SKM-1 (cell line): ENCODE results near the gene CELSR1.

Experiments
- DNase-seq: peaks from one replicate; lab custom pipeline; 2025; ENCODE audit not compliant: unreplicated experiment; lab: John Stamatoyannopoulos, UW

Gene CELSR1

DNA sequence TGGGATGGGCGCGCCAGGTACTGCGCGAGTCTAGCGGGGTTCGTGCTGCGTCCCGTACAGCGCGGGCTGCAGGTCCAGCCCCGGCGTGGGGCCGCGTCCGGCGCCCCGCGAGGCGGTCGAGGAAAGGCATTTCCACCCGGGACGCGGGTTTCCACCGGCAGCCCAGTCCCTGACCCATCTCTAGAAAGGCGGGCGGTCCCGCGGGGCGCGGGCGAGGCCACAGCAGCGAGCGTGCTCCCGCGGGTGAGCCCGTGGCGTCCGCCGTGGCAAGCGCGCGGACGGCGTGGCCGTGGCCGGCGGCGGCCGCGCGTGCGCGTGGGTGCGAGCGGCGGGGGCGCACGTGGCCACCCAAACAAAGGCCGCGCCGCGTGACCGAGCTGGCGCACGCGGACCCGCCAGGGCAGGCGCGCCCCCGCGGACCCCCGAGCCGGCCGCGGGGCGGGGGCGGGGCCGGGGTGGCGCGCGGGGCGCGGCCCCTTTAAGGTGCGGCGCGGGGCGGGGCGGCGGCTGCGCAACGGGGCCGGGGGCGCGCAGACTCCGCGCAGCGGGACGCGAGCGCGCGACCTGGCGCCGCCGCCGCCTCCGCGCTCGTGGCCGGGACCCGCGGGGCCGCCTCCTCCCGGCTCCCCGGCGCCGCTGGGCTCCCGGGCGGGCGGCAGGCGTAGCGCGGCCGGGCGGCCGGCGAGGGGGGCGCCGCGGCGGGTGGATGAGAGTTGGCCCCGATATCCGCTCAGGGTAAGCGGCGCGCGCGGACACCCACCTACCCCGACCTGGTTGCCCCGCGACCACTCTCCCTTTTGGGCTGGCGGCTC, 39.3 kb upstream of the CELSR1 start:
- no peak for DNase-seq

DNA sequence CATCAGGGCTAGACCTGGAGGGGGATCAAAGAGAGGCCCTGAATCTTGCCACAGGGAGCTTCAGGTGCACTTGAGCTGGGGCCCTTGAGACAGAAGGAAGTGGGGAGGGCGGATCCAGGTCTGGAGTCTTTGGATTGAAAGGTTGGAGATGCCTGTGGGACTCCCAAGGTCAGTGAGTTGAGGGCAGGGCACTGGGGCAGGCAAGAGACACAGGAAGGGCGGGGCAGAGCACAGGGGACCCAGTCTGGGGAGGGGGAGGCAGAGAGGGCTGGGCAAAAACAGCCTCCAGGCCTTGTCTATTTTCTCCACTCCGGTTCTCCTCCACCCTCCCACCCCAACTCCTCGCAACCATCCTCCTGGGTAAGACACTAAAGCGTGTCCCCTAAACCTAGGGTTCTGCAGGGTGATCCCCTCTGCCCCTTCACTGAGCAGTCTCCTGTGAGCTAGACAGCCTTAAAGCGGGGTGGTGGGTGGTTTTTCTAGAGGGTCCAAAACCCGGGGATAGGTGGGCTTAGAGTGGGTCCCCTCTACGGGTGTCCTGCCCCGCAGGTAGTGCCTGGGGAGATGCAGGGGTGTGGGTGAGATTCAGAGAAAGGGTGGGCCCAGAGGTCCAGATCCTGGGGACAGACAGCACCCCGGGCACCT, 38.6 kb upstream of the CELSR1 start:
- DNase-seq, result no peak

GRCh38 chr22:46574993-46575910, 37.8 kb upstream of the CELSR1 start:
- DNase-seq, result no peak

DNA sequence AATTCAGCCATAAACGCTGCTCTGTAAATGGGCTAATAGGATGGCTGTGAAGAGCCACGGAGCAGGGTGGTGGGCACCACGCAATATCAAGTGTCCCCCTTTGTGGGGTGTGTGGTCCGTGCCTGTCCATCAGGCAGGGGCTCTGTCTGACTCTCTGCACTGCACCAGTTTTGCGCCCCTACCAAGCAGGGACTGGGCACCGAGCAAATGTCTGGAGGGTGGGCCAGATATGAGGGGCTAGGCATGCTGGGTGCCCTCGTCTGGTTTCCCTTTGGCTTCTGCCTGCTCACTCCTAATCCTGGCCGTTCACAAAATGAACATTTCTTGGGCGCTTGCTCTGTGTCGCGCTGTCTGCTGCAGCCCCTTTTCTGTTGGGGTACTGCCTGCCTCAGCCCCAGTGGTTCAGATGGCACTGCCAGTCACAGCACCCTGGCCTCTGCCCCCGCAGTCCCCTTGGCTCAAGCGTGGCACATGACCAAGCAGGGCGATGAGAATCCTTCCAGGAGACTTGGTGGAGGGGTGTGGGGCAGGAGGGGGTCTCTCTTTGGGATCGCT, 37.1 kb upstream of the CELSR1 start:
- no peak for DNase-seq

- DNase-seq, result peak; percentile 66
Observed at GRCh38 chr22:46573781-46574437, 36.5 kb upstream of the CELSR1 start.

DNA sequence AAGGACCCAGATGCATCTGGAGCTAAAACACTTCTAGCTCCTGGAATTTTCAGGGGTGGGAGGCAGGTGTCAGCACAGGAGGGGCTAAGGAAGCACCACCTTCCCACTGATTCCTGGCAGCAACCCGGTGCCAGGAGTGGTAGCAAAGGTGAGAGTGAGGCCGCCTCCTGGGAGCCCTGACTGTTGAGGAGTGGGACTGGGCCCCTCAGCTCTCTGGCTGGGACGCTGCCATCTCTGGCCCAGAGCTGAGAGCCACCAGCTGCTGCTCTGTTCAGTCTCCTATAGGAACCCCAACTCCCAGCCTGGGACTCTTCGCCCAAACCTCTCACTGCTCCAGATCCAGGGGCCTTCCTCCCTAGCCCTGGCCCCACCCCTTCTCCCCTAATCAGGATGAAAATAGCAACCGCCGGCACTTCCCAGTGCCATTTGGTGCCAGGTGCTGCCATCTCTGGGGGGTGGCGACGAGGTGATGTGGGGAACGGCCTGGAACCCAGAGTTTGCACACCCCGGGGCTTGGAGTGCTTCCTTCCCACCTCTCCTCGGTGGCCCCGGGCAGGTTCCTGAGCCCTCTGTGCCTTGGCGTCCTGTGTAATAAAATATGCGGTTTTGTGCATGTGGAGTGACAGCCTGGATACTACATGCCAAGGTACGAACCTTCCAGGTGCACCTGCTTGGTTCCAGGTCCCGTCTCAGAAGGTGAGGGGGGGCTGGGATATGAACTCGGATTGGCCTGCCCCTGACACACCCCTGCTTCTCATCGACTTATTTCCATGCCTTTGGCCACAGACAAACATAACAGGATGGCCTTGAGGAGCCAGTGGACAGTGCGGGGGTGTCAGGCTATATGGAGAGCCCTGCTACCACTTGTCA, 35.7 kb upstream of the CELSR1 start:
- DNase-seq, result no peak

GRCh38 chr22:46571642-46572250, 34.3 kb upstream of the CELSR1 start:
- no peak for DNase-seq

GRCh38 chr22:46569848-46570695, 32.7 kb upstream of the CELSR1 start:
- DNase-seq, result no peak

DNA sequence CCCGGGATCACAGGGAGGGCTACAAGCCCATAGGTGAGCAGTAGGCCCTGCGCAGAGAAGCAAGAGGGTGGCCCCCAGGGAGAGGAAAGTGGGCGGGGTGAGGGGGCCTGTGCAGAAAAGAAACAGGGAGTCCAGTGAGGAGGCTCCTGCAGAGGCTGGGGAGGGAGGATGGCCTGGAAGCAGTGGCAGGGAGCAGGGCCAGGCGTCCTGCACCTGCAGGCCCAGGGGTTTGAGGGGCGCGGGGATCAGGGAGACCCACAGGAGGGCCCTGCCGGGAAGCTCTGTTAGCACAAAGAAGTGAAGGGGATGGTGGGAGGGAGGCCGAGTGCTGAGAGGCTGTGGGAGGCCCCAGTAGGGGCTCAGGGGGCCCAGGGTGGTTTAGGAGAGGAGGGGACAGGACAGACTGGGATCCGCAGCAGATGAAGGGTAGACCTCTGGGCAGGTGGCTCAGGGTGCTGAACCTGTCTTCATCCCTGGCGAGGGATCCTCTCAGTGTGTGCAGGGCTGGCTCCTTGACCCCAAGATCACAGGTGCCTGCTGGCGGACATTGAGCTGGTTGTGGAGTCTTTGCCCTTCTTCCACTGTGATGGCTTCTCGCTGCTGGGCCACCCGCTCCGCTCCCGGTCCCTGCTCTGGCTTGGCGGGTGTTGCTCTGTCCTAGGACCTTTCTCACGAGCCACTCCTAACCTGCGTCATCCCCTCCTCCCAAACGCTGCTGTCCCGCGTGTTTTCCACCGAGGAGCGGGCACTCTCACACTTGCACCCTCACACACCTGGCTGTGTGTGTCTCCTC, 31.8 kb upstream of the CELSR1 start:
- no peak for DNase-seq

GRCh38 chr22:46568102-46568809, 30.8 kb upstream of the CELSR1 start:
- DNase-seq, result no peak

GRCh38 chr22:46567471-46567870, 30.1 kb upstream of the CELSR1 start:
- no peak for DNase-seq

GRCh38 chr22:46564084-46564714, 26.8 kb upstream of the CELSR1 start:
- DNase-seq, result no peak

- peak; percentile 28 for DNase-seq
Observed at GRCh38 chr22:46563381-46564083, 26.1 kb upstream of the CELSR1 start.

- DNase-seq, result no peak
Observed at GRCh38 chr22:46561435-46561905, 24.1 kb upstream of the CELSR1 start.

- DNase-seq, result no peak
Observed at GRCh38 chr22:46560696-46561295, 23.4 kb upstream of the CELSR1 start.
